ENCODE measurements around the gene NKG7.

NKG7 gene

GRCh38 chr19:51377422-51377821 is 5.0 kb upstream of the NKG7 start:
- H3K36me3 ChIP-seq (replicated peaks; ENCODE audit: low read depth, low read length) = no peaks in the 10 kb centered on the region
- H3K4me1 ChIP-seq (ENCODE audit: low read length) = peaks cover 6% of the 10 kb centered on the region
- H3K9me3 ChIP-seq (ENCODE audit: insufficient read depth, low read length) = 0 out of 2 replicates have a peak, but pooled peaks cover 3% of the 10 kb centered on the region
- no peak overlapping the region for H3K27ac ChIP-seq (ENCODE audit: low read length)
- H3K9ac ChIP-seq (ENCODE audit: low read length) = no peak overlapping the region
- no peak overlapping the region for H3K4me2 ChIP-seq (ENCODE audit: low read length)
- TF ChIP-seq EZH2phosphoT487 (IDR thresholded peaks at IDR 0.05; ENCODE audit: low read depth) = no peak
- TF ChIP-seq CTCF (IDR thresholded peaks at IDR 0.05; ENCODE audit: low read depth, low read length) = no peak
- H4K20me1 ChIP-seq (ENCODE audit: insufficient read depth, low read length) = no peaks in the 10 kb centered on the region
- H2AFZ ChIP-seq (ENCODE audit: low read depth, low read length) = no peak overlapping the region
- H3K27me3 ChIP-seq (ENCODE audit: low read depth, low read length) = no peaks in the 10 kb centered on the region
- no peaks in the 10 kb centered on the region for H3K79me2 ChIP-seq (ENCODE audit: low read length)
- H3K4me3 ChIP-seq (ENCODE audit: low read length) = no peak overlapping the region

GRCh38 chr19:51375504-51376221 is 3.2 kb upstream of the NKG7 start:
- Histone ChIP-seq H3K27ac (ENCODE audit: low read length) (no peak overlapping the region), H3K4me1 (ENCODE audit: low read length) (peaks cover 6% of the 10 kb centered on the region), H3K4me2 (ENCODE audit: low read length) (no peak overlapping the region), H3K36me3 (replicated peaks; ENCODE audit: low read depth, low read length) (no peaks in the 10 kb centered on the region), H4K20me1 (ENCODE audit: insufficient read depth, low read length) (no peaks in the 10 kb centered on the region), H3K79me2 (ENCODE audit: low read length) (no peaks in the 10 kb centered on the region), H3K9ac (ENCODE audit: low read length) (no peak overlapping the region), H2AFZ (ENCODE audit: low read depth, low read length) (no peak overlapping the region), H3K9me3 (ENCODE audit: insufficient read depth, low read length) (no peaks in the 10 kb centered on the region), H3K27me3 (ENCODE audit: low read depth, low read length) (no peaks in the 10 kb centered on the region), H3K4me3 (ENCODE audit: low read length) (no peak overlapping the region)
- TF ChIP-seq EZH2phosphoT487 (IDR thresholded peaks at IDR 0.05; ENCODE audit: low read depth) = no peak
- TF ChIP-seq CTCF (IDR thresholded peaks at IDR 0.05; ENCODE audit: low read depth, low read length) = no peak

- Histone ChIP-seq H4K20me1 (ENCODE audit: insufficient read depth, low read length) (no peaks in the 10 kb centered on the region), H3K9ac (ENCODE audit: low read length) (no peak overlapping the region), H3K27me3 (ENCODE audit: low read depth, low read length) (no peaks in the 10 kb centered on the region), H2AFZ (ENCODE audit: low read depth, low read length) (no peak overlapping the region), H3K4me1 (ENCODE audit: low read length) (peaks cover 12% of the 10 kb centered on the region), H3K4me3 (ENCODE audit: low read length) (no peak overlapping the region), H3K4me2 (ENCODE audit: low read length) (no peak overlapping the region), H3K27ac (ENCODE audit: low read length) (no peak overlapping the region), H3K9me3 (ENCODE audit: insufficient read depth, low read length) (no peaks in the 10 kb centered on the region), H3K36me3 (replicated peaks; ENCODE audit: low read depth, low read length) (no peaks in the 10 kb centered on the region), H3K79me2 (ENCODE audit: low read length) (peaks cover 6% of the 10 kb centered on the region; the same call in 1 of the 2 replicates)
- TF ChIP-seq EZH2phosphoT487 (IDR thresholded peaks at IDR 0.05; ENCODE audit: low read depth) = no peak
Observed at GRCh38 chr19:51372021-51372648, 319 bp downstream of the NKG7 start.

GRCh38 chr19:51371186-51371690 is 1.2 kb downstream of the NKG7 start:
- no peak overlapping the region for H3K27ac ChIP-seq (ENCODE audit: low read length)
- TF ChIP-seq EZH2phosphoT487 (IDR thresholded peaks at IDR 0.05; ENCODE audit: low read depth) = no peak
- no peak for TF ChIP-seq CTCF (IDR thresholded peaks at IDR 0.05; ENCODE audit: low read depth, low read length)
- H4K20me1 ChIP-seq (ENCODE audit: insufficient read depth, low read length) = no peaks in the 10 kb centered on the region
- H3K4me2 ChIP-seq (ENCODE audit: low read length) = no peak overlapping the region
- no peaks in the 10 kb centered on the region for H3K9me3 ChIP-seq (ENCODE audit: insufficient read depth, low read length)
- H3K9ac ChIP-seq (ENCODE audit: low read length) = no peak overlapping the region
- no peaks in the 10 kb centered on the region for H3K36me3 ChIP-seq (replicated peaks; ENCODE audit: low read depth, low read length)
- peaks cover 12% of the 10 kb centered on the region for H3K4me1 ChIP-seq (ENCODE audit: low read length)
- no peaks in the 10 kb centered on the region for H3K27me3 ChIP-seq (ENCODE audit: low read depth, low read length)
- H2AFZ ChIP-seq (ENCODE audit: low read depth, low read length) = no peak overlapping the region
- peaks cover 9% of the 10 kb centered on the region; the same call in 1 of the 2 replicates for H3K79me2 ChIP-seq (ENCODE audit: low read length)
- H3K4me3 ChIP-seq (ENCODE audit: low read length) = no peak overlapping the region
